Measurements from ENCODE around the gene SLIT3.

Gene SLIT3

DNA sequence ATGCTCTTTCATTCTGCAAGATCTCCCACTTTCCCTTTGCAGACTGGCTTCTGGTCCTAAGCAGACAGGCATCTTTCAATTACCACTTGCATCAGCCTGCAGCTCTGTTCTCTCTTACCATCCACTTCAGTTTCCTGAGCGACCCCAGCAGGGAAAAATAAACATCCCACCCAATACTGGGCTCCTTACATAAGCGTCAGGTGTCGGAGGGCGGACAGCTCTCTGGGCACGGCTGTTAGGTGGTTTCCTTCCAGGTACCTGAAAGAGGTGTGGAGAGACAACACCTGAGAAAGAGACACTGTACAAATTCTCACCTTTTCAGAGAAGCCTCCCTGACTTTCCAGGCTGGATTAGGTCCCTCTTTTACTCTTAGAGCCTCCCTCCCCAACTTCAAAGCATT is 576.7 kb downstream of the SLIT3 start:
- H3K27ac ChIP-seq (ENCODE audit: low read length), result no peak overlapping the region
- no peak for TF ChIP-seq EZH2 (IDR thresholded peaks at IDR 0.05; ENCODE audit: borderline replicate concordance, low read depth, low read length, severe bottlenecking)
- TF ChIP-seq, protein P1, sequence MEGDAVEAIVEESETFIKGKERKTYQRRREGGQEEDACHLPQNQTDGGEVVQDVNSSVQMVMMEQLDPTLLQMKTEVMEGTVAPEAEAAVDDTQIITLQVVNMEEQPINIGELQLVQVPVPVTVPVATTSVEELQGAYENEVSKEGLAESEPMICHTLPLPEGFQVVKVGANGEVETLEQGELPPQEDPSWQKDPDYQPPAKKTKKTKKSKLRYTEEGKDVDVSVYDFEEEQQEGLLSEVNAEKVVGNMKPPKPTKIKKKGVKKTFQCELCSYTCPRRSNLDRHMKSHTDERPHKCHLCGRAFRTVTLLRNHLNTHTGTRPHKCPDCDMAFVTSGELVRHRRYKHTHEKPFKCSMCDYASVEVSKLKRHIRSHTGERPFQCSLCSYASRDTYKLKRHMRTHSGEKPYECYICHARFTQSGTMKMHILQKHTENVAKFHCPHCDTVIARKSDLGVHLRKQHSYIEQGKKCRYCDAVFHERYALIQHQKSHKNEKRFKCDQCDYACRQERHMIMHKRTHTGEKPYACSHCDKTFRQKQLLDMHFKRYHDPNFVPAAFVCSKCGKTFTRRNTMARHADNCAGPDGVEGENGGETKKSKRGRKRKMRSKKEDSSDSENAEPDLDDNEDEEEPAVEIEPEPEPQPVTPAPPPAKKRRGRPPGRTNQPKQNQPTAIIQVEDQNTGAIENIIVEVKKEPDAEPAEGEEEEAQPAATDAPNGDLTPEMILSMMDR (IDR thresholded peaks at IDR 0.05; ENCODE audit: borderline replicate concordance, extremely low read depth, low read length, poor library complexity, severe bottlenecking), result no peak
- no peaks in the 10 kb centered on the region for H3K27me3 ChIP-seq (ENCODE audit: insufficient read depth, low read length, poor library complexity)
- no peaks in the 10 kb centered on the region for H4K20me1 ChIP-seq (ENCODE audit: insufficient read depth, low read length)
- DNase-seq, result no peak
- peaks cover 7% of the 10 kb centered on the region for H3K9me3 ChIP-seq (ENCODE audit: insufficient read depth, low read length, severe bottlenecking)
- H3K4me2 ChIP-seq (ENCODE audit: insufficient read depth, low read length), result no peak overlapping the region
- no peak overlapping the region for H2AFZ ChIP-seq (ENCODE audit: low read depth, low read length)
- ATAC-seq (ENCODE audit: insufficient read depth, low read depth), result no peak
- no peak overlapping the region for H3K9ac ChIP-seq (ENCODE audit: low read depth, low read length)
- no peaks in the 10 kb centered on the region for H3K79me2 ChIP-seq (ENCODE audit: insufficient read depth, low read length)
- H3K4me1 ChIP-seq (ENCODE audit: insufficient read depth, low read length), result no peaks in the 10 kb centered on the region
- no peaks in the 10 kb centered on the region for H3K36me3 ChIP-seq (ENCODE audit: insufficient read depth, low read length)
- H3K4me3 ChIP-seq (ENCODE audit: low read depth in 1 of 2, low read length in 2 of 2), result no peak overlapping the region

DNA sequence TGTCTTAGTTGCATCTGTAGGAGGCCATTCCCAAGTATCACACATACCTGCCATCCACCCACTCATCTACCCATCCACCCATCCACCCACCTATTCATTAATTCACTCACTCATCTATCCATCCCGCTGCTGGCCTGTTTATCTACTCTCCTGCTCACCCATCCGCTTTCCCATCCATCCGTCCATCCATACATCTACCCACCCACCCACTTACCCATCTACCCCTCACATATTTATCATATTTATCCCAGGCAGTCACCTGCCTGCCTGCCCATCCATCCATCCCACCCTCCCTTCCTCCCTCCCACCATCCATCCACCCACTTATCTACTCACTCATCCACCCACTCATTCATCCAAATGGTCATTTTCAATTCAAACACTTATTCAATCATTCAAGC is 577.9 kb downstream of the SLIT3 start:
- Histone ChIP-seq H3K9ac (ENCODE audit: low read depth, low read length) (no peak overlapping the region), H3K4me2 (ENCODE audit: insufficient read depth, low read length) (no peak overlapping the region), H4K20me1 (ENCODE audit: insufficient read depth, low read length) (no peaks in the 10 kb centered on the region), H3K27ac (ENCODE audit: low read length) (no peak overlapping the region), H3K79me2 (ENCODE audit: insufficient read depth, low read length) (no peaks in the 10 kb centered on the region), H3K9me3 (ENCODE audit: insufficient read depth, low read length, severe bottlenecking) (no peaks in the 10 kb centered on the region), H2AFZ (ENCODE audit: low read depth, low read length) (no peak overlapping the region), H3K4me1 (ENCODE audit: insufficient read depth, low read length) (no peaks in the 10 kb centered on the region), H3K4me3 (ENCODE audit: low read depth in 1 of 2, low read length in 2 of 2) (no peak overlapping the region), H3K27me3 (ENCODE audit: insufficient read depth, low read length, poor library complexity) (no peaks in the 10 kb centered on the region), H3K36me3 (ENCODE audit: insufficient read depth, low read length) (no peaks in the 10 kb centered on the region)
- DNase-seq (no peak), ATAC-seq (ENCODE audit: insufficient read depth, low read depth) (no peak)
- no peak for TF ChIP-seq EZH2 (IDR thresholded peaks at IDR 0.05; ENCODE audit: borderline replicate concordance, low read depth, low read length, severe bottlenecking)
- TF ChIP-seq, protein P1 (IDR thresholded peaks at IDR 0.05; ENCODE audit: borderline replicate concordance, extremely low read depth, low read length, poor library complexity, severe bottlenecking), result no peak

DNA sequence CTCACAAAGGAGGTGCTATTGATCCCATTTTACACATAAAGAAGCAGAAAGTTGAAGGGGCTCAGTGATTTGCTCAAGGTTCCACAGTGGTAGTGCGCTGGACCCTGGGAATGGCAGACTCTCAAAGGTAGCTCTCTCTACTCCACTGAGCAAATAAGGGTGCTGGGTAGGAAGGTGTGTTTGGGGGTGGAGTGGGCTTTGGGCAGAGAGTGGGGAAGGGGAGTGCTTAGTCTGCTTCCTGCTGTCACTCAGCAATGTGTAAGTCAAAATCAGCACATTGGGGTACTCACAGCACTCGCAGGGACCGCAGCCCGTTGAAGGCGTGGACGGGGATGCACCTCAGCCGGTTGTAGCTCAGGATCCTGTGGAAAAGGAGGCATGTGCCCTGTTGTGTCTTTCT is 579.0 kb downstream of the SLIT3 start:
- Histone ChIP-seq H3K4me2 (ENCODE audit: insufficient read depth, low read length) (no peak overlapping the region), H3K27me3 (ENCODE audit: insufficient read depth, low read length, poor library complexity) (no peaks in the 10 kb centered on the region), H3K4me3 (ENCODE audit: low read depth in 1 of 2, low read length in 2 of 2) (no peak overlapping the region), H3K9ac (ENCODE audit: low read depth, low read length) (no peak overlapping the region), H3K27ac (ENCODE audit: low read length) (no peak overlapping the region), H3K79me2 (ENCODE audit: insufficient read depth, low read length) (no peaks in the 10 kb centered on the region), H4K20me1 (ENCODE audit: insufficient read depth, low read length) (no peaks in the 10 kb centered on the region), H3K4me1 (ENCODE audit: insufficient read depth, low read length) (no peaks in the 10 kb centered on the region), H2AFZ (ENCODE audit: low read depth, low read length) (no peak overlapping the region), H3K36me3 (ENCODE audit: insufficient read depth, low read length) (no peaks in the 10 kb centered on the region), H3K9me3 (ENCODE audit: insufficient read depth, low read length, severe bottlenecking) (no peaks in the 10 kb centered on the region)
- ATAC-seq (ENCODE audit: insufficient read depth, low read depth) (no peak), DNase-seq (no peak)
- TF ChIP-seq, protein P1 (IDR thresholded peaks at IDR 0.05; ENCODE audit: borderline replicate concordance, extremely low read depth, low read length, poor library complexity, severe bottlenecking), result no peak
- TF ChIP-seq EZH2 (IDR thresholded peaks at IDR 0.05; ENCODE audit: borderline replicate concordance, low read depth, low read length, severe bottlenecking), result no peak

All from DND-41 (cell line).